Muscle layer of colon (tissue), 2 donors: Measurements from ENCODE around the gene SRP19.
A peak's percentile ranks its signal among the peaks of the same experiment; 100 is the strongest.
"Not testable (repeated sequence)": the region's sequence is repeated elsewhere in the genome, so short reads cannot be mapped to it uniquely, and the experiment has no call there.

ENCODE experiments used
- H3K27ac ChIP-seq: one replicate; pipeline ENCODE4 v1.7.0; 2013; ENCODE audit warnings: low read depth, mild to moderate bottlenecking, low read length, moderate library complexity
- H3K27me3 ChIP-seq, 2 donors: one replicate each; pipeline ENCODE4 v1.7.0; 2013; ENCODE audit warnings: low read length in 2 of 2, mild to moderate bottlenecking in 2 of 2; ENCODE audit not compliant: insufficient read depth in 2 of 2, control insufficient read depth in 1 of 2
- H3K36me3 ChIP-seq: one replicate; pipeline ENCODE4 v1.7.0; 2013; ENCODE audit warnings: mild to moderate bottlenecking, low read length; ENCODE audit not compliant: insufficient read depth
- H3K4me1 ChIP-seq: one replicate; pipeline ENCODE4 v1.7.0; 2013; ENCODE audit warnings: mild to moderate bottlenecking, low read length; ENCODE audit not compliant: insufficient read depth
- H3K4me3 ChIP-seq, 2 donors: one replicate each; pipeline ENCODE4 v1.7.0; 2013; ENCODE audit warnings: low read length in 2 of 2, low read depth in 1 of 2, mild to moderate bottlenecking in 1 of 2, moderate library complexity in 1 of 2
- H3K9ac ChIP-seq: one replicate; pipeline ENCODE4 v1.7.0; 2013; ENCODE audit warnings: low read length
- H3K9me3 ChIP-seq: one replicate; pipeline ENCODE4 v1.7.0; 2013; ENCODE audit warnings: mild to moderate bottlenecking, low read length
- donor health status: abdominal sarcoma.
- donor health status: Adenocarcinoma of cecum.

The SRP19 gene

GRCh38 chr5:112848116-112848811 is 12.8 kb upstream of the SRP19 start:
- H3K27me3 ChIP-seq = no peaks in the 10 kb centered on the region
- H3K4me1 ChIP-seq = no peaks in the 10 kb centered on the region
- no peak overlapping the region for H3K4me3 ChIP-seq
- H3K27ac ChIP-seq = no peak overlapping the region
- no peaks in the 10 kb centered on the region for H3K9me3 ChIP-seq
- H3K36me3 ChIP-seq = no peaks in the 10 kb centered on the region
- H3K9ac ChIP-seq = no peak overlapping the region

GRCh38 chr5:112849912-112850311 is 11.2 kb upstream of the SRP19 start:
- H3K27ac ChIP-seq = no peak overlapping the region
- no peak overlapping the region for H3K4me3 ChIP-seq
- H3K27me3 ChIP-seq = no peaks in the 10 kb centered on the region
- H3K4me1 ChIP-seq = no peaks in the 10 kb centered on the region
- no peak overlapping the region for H3K9ac ChIP-seq
- no peaks in the 10 kb centered on the region for H3K9me3 ChIP-seq
- no peaks in the 10 kb centered on the region for H3K36me3 ChIP-seq

GRCh38 chr5:112854651-112855050 is 6.4 kb upstream of the SRP19 start:
- H3K27me3 ChIP-seq = no peaks in the 10 kb centered on the region
- H3K36me3 ChIP-seq = no peaks in the 10 kb centered on the region
- H3K9me3 ChIP-seq = no peaks in the 10 kb centered on the region
- H3K4me1 ChIP-seq = no peaks in the 10 kb centered on the region
- no peak overlapping the region for H3K4me3 ChIP-seq
- no peak overlapping the region for H3K27ac ChIP-seq
- H3K9ac ChIP-seq = no peak overlapping the region

GRCh38 chr5:112857866-112858265 is 3.2 kb upstream of the SRP19 start:
- H3K9ac ChIP-seq = no peak overlapping the region
- peaks cover under 1% of the 10 kb centered on the region for H3K36me3 ChIP-seq
- H3K4me3 ChIP-seq = no peak overlapping the region
- peaks cover 17% of the 10 kb centered on the region for H3K4me1 ChIP-seq
- H3K27ac ChIP-seq = no peak overlapping the region
- H3K9me3 ChIP-seq = no peaks in the 10 kb centered on the region
- H3K27me3 ChIP-seq = no peaks in the 10 kb centered on the region

GRCh38 chr5:112860571-112860928 is 537 bp upstream of the SRP19 start:
- not testable (repeated sequence) for H3K27me3 ChIP-seq, H3K9me3 ChIP-seq
- peak overlapping the region; percentile 95 for H3K9ac ChIP-seq
- peaks cover 26% of the 10 kb centered on the region for H3K4me1 ChIP-seq
- peak overlapping the region; percentile 91 for H3K27ac ChIP-seq
- peak overlapping the region; percentile 55 to 96 for H3K4me3 ChIP-seq
- H3K36me3 ChIP-seq = peaks cover 19% of the 10 kb centered on the region

GRCh38 chr5:112861638-112861985 is 525 bp downstream of the SRP19 start:
- H3K4me1 ChIP-seq = peaks cover 26% of the 10 kb centered on the region
- H3K27ac ChIP-seq = peak overlapping the region; percentile 91
- no peaks in the 10 kb centered on the region for H3K27me3 ChIP-seq
- no peaks in the 10 kb centered on the region for H3K9me3 ChIP-seq
- H3K4me3 ChIP-seq = peak overlapping the region; percentile 55 to 96
- peak overlapping the region; percentile 95 for H3K9ac ChIP-seq
- peaks cover 27% of the 10 kb centered on the region for H3K36me3 ChIP-seq

- Histone ChIP-seq H3K4me1 (peaks cover 26% of the 10 kb centered on the region), H3K27me3 (no peaks in the 10 kb centered on the region), H3K9ac (peak overlapping the region; percentile 95), H3K27ac (no peak overlapping the region), H3K9me3 (no peaks in the 10 kb centered on the region), H3K4me3 (peak overlapping the region; percentile 55 to 96), H3K36me3 (peaks cover 27% of the 10 kb centered on the region)
Measured at GRCh38 chr5:112862085-112862484, 998 bp downstream of the SRP19 start.

GRCh38 chr5:112863549-112863948 is 2.5 kb downstream of the SRP19 start:
- Histone ChIP-seq H3K4me3 (no peak overlapping the region), H3K9ac (no peak overlapping the region), H3K4me1 (peaks cover 26% of the 10 kb centered on the region), H3K9me3 (no peaks in the 10 kb centered on the region), H3K27ac (no peak overlapping the region), H3K27me3 (no peaks in the 10 kb centered on the region), H3K36me3 (peaks cover 36% of the 10 kb centered on the region)

GRCh38 chr5:112865128-112865527 is 4.0 kb downstream of the SRP19 start:
- peaks cover 26% of the 10 kb centered on the region for H3K4me1 ChIP-seq
- H3K36me3 ChIP-seq = peaks cover 45% of the 10 kb centered on the region
- no peaks in the 10 kb centered on the region for H3K9me3 ChIP-seq
- no peak overlapping the region for H3K4me3 ChIP-seq
- no peak overlapping the region for H3K9ac ChIP-seq
- H3K27ac ChIP-seq = no peak overlapping the region
- H3K27me3 ChIP-seq = no peaks in the 10 kb centered on the region

GRCh38 chr5:112866739-112867138 is 5.7 kb downstream of the SRP19 start:
- Histone ChIP-seq H3K4me3 (no peak overlapping the region), H3K4me1 (peaks cover 20% of the 10 kb centered on the region), H3K36me3 (peaks cover 53% of the 10 kb centered on the region), H3K9me3 (no peaks in the 10 kb centered on the region), H3K27ac (no peak overlapping the region), H3K27me3 (no peaks in the 10 kb centered on the region), H3K9ac (no peak overlapping the region)

- no peaks in the 10 kb centered on the region for H3K9me3 ChIP-seq
- H3K27me3 ChIP-seq = no peaks in the 10 kb centered on the region
- H3K9ac ChIP-seq = no peak overlapping the region
- peaks cover 14% of the 10 kb centered on the region for H3K4me1 ChIP-seq
- no peak overlapping the region for H3K4me3 ChIP-seq
- H3K27ac ChIP-seq = no peak overlapping the region
- H3K36me3 ChIP-seq = peaks cover 53% of the 10 kb centered on the region
Measured at GRCh38 chr5:112867411-112867810, 6.3 kb downstream of the SRP19 start.

- peaks cover 37% of the 10 kb centered on the region for H3K36me3 ChIP-seq
- no peaks in the 10 kb centered on the region for H3K9me3 ChIP-seq
Measured at GRCh38 chr5:112869948-112870347, 8.9 kb downstream of the SRP19 start.

More at GRCh38 chr5:112869948-112870347, 8.9 kb downstream of the SRP19 start:
- Histone ChIP-seq H3K27me3 (no peaks in the 10 kb centered on the region), H3K9ac (no peak overlapping the region), H3K4me1 (no peaks in the 10 kb centered on the region), H3K4me3 (no peak overlapping the region), H3K27ac (no peak overlapping the region)
